ENCODE results near the gene LRP1B.

DNA sequence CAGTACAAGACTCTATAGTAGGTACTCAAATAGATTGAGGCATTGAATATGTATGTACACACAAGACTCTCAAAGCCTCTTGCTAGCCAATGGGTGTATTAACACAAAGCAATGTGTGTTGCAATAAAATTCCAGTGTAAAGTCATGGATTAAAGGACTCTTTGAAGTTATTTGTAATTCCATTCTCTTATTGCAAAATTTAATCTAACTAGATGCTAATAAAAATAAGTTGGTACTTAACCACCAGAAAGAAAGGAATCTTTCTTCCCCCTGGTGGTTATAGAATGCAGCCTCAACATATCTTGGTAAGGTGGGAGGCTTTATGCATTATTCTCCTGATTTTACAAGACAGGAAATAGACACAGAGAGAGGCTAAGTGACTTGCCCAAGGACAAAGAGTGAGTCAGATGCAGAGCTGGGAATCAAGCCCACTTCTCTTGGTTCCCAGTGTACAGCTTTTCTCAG lies 18.0 kb downstream of the LRP1B start:
- TF ChIP-seq CREB1 (IDR thresholded peaks at IDR 0.05; ENCODE audit: low read depth) (no peak), CEBPB (IDR thresholded peaks at IDR 0.05) (peak; percentile 72), TEAD4 (IDR thresholded peaks at IDR 0.05) (no peak), NFIC (IDR thresholded peaks at IDR 0.05) (no peak), RAD21 (IDR thresholded peaks at IDR 0.05; ENCODE audit: low read depth) (no peak), ZBTB7A (IDR thresholded peaks at IDR 0.05; ENCODE audit: low read depth) (no peak), EGR1 (IDR thresholded peaks at IDR 0.05) (no peak), EP300 (IDR thresholded peaks at IDR 0.05; ENCODE audit: borderline replicate concordance) (peak; percentile 28; the same call in 1 of the 2 replicates)
- TF ChIP-seq, protein P1, sequence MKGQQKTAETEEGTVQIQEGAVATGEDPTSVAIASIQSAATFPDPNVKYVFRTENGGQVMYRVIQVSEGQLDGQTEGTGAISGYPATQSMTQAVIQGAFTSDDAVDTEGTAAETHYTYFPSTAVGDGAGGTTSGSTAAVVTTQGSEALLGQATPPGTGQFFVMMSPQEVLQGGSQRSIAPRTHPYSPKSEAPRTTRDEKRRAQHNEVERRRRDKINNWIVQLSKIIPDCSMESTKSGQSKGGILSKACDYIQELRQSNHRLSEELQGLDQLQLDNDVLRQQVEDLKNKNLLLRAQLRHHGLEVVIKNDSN (IDR thresholded peaks at IDR 0.05), result no peak
- TF ChIP-seq, protein P2, sequence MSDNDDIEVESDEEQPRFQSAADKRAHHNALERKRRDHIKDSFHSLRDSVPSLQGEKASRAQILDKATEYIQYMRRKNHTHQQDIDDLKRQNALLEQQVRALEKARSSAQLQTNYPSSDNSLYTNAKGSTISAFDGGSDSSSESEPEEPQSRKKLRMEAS (IDR thresholded peaks at IDR 0.05), result no peak

All from Ishikawa (cell line).